WTC11 (cell line): Measurements from ENCODE around the gene CARHSP1. TPM values are rescaled to one million over a fixed set of nuclear protein-coding genes. Genes with fewer than 3 reads are reported as not detected.
"Not testable (repeated sequence)": the region's sequence is repeated elsewhere in the genome, so short reads cannot be mapped to it uniquely, and the experiment has no call there.

ENCODE experiments used
- ATAC-seq: fragments of 200-7000 bp; cut with Tn5 transposase; 2 replicates; pipeline ENCODE4 v1.10.0; 2021; ENCODE audit warnings: mild to moderate bottlenecking, moderate library complexity
- CTCF ChIA-PET: fragments of 300-600 bp; sonication (Branson Sonifier 250); formaldehyde crosslinking; loops from one replicate; lab custom pipeline; 2021; ENCODE audit warnings: antibody characterized with exemption; lab: Charles Lee
- POLR2A ChIA-PET: fragments of 350-600 bp; sonication (Branson Sonifier 250); formaldehyde crosslinking; loops from one replicate; lab custom pipeline; 2021; ENCODE audit warnings: antibody characterized with exemption; lab: Charles Lee
- DNase-seq: peaks from one replicate; pipeline ENCODE4 v3.0.0; 2021; ENCODE audit warnings: low spot score
- H3K27ac Mint-ChIP-seq: 2 replicates; pipeline ENCODE4 v1.8.0; 2021; ENCODE audit warnings: mixed read lengths
- H3K27me3 Mint-ChIP-seq: 2 replicates; pipeline ENCODE4 v1.8.0; 2021; ENCODE audit warnings: low read depth, mild to moderate bottlenecking, moderate library complexity, mixed read lengths
- H3K36me3 Mint-ChIP-seq: 2 replicates; pipeline ENCODE4 v1.8.0; 2021; ENCODE audit warnings: mixed read lengths
- H3K4me1 Mint-ChIP-seq: 2 replicates; pipeline ENCODE4 v1.8.0; 2022; ENCODE audit warnings: mixed read lengths
- H3K4me3 Mint-ChIP-seq: 2 replicates; pipeline ENCODE4 v1.8.0; 2021; ENCODE audit warnings: mild to moderate bottlenecking, moderate library complexity, mixed read lengths
- H3K9me3 Mint-ChIP-seq: 2 replicates; pipeline ENCODE4 v1.8.0; 2021; ENCODE audit warnings: mixed read lengths
- ATF1 ChIP-seq: sonication (generic); formaldehyde crosslinking; IDR thresholded peaks from 2 replicates; pipeline ENCODE4 v1.8.1; 2023; ENCODE audit warnings: mild to moderate bottlenecking, moderate library complexity, missing genetic modification reagents
- CBFB ChIP-seq: sonication (generic); formaldehyde crosslinking; IDR thresholded peaks from 2 replicates; pipeline ENCODE4 v1.8.1; 2022; ENCODE audit warnings: mild to moderate bottlenecking, low read depth, missing genetic modification reagents
- GABPB1 ChIP-seq: sonication (generic); formaldehyde crosslinking; IDR thresholded peaks from 2 replicates; pipeline ENCODE4 v1.8.1; 2023; ENCODE audit warnings: mild to moderate bottlenecking, missing genetic modification reagents
- NFYB ChIP-seq: sonication (generic); formaldehyde crosslinking; conservative IDR thresholded peaks from 2 replicates; pipeline ENCODE4 v1.8.0; 2022; ENCODE audit warnings: low read depth, missing genetic modification reagents
- RELA ChIP-seq: sonication (generic); formaldehyde crosslinking; IDR thresholded peaks from 2 replicates; pipeline ENCODE4 v1.8.1; 2022; ENCODE audit warnings: missing genetic modification reagents, mild to moderate bottlenecking, borderline replicate concordance
- ZNF671 ChIP-seq: fragments of 250-450 bp; sonication (Bioruptor Pico); IDR thresholded peaks from 2 replicates; pipeline ENCODE4 v1.8.0; 2021; ENCODE audit warnings: mild to moderate bottlenecking
- total RNA-seq: library from RNA; stranded (reverse); gene quantifications from 3 replicates; pipeline ENCODE4 v1.2.3, GENCODE V29; 2021
- TF ChIP-seq, protein P1 (sequence below): sonication (generic); formaldehyde crosslinking; conservative IDR thresholded peaks from 2 replicates; pipeline ENCODE4 v1.8.1; 2023; ENCODE audit warnings: mild to moderate bottlenecking, low read depth, missing genetic modification reagents, moderate library complexity
- TF ChIP-seq, protein P2 (sequence below): fragments of 250-450 bp; sonication (Bioruptor Pico); IDR thresholded peaks from 2 replicates; pipeline ENCODE4 v2.1.2; 2022; ENCODE audit warnings: mild to moderate bottlenecking, moderate library complexity
- TF ChIP-seq, protein P3 (sequence below): sonication (generic); formaldehyde crosslinking; IDR thresholded peaks from 2 replicates; pipeline ENCODE4 v1.8.0; 2022; ENCODE audit warnings: mild to moderate bottlenecking, missing genetic modification reagents
- TF ChIP-seq, protein P4 (sequence below): sonication (generic); formaldehyde crosslinking; IDR thresholded peaks from 2 replicates; pipeline ENCODE4 v1.8.1; 2022; ENCODE audit warnings: mild to moderate bottlenecking, moderate library complexity, missing genetic modification reagents
- TF ChIP-seq, protein P5 (sequence below): sonication (generic); formaldehyde crosslinking; IDR thresholded peaks from 2 replicates; pipeline ENCODE4 v1.8.1; 2023; ENCODE audit warnings: mild to moderate bottlenecking, missing genetic modification reagents, moderate library complexity

CARHSP1 gene
- total RNA-seq, 1 experiment from 2014 or later: 261 TPM

DNA sequence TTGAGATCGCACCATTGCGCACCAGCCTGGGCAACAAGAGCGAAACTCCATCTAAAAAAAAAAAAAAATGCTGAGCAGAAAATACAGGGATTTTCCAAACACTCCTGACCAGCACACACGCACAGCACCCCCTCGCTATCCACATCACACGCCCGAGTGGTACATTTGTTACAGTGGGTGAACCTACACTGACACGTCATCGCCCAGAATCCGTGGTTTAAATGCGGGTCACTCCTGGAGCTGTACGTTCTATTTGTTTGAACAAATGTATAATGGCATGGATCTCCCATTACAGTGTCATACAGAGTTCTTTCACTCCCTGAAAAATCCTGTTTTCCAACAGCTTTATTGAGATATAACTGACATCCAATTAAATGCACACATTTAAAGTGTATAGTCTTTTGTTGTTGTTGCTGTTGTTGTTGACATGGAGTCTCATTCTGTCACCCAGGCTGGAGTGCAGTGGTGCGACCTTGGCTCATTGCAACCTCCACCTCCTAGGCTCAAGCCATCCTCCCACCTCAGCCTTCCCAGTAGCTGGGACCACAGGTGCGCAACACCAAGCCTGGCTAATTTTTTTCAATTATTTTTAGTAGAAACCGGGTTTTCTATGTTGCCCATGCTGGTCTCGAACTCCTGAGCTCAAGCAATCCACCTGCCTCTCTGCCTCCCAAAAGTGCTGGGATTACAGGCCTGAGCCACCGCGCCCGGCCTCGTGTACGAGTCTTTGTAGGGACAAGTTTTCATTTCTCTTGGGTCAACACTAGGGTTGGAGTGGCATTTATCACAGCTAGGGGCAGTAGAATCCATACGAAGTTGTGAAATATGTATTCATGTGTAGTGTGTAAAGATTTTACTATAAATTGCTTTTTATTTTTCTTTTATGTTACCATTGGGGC lies 4.4 kb upstream of the CARHSP1 start (continued):
- TF ChIP-seq, protein P1, sequence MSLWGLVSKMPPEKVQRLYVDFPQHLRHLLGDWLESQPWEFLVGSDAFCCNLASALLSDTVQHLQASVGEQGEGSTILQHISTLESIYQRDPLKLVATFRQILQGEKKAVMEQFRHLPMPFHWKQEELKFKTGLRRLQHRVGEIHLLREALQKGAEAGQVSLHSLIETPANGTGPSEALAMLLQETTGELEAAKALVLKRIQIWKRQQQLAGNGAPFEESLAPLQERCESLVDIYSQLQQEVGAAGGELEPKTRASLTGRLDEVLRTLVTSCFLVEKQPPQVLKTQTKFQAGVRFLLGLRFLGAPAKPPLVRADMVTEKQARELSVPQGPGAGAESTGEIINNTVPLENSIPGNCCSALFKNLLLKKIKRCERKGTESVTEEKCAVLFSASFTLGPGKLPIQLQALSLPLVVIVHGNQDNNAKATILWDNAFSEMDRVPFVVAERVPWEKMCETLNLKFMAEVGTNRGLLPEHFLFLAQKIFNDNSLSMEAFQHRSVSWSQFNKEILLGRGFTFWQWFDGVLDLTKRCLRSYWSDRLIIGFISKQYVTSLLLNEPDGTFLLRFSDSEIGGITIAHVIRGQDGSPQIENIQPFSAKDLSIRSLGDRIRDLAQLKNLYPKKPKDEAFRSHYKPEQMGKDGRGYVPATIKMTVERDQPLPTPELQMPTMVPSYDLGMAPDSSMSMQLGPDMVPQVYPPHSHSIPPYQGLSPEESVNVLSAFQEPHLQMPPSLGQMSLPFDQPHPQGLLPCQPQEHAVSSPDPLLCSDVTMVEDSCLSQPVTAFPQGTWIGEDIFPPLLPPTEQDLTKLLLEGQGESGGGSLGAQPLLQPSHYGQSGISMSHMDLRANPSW (CRISPR knock-in tag): no peak

DNA sequence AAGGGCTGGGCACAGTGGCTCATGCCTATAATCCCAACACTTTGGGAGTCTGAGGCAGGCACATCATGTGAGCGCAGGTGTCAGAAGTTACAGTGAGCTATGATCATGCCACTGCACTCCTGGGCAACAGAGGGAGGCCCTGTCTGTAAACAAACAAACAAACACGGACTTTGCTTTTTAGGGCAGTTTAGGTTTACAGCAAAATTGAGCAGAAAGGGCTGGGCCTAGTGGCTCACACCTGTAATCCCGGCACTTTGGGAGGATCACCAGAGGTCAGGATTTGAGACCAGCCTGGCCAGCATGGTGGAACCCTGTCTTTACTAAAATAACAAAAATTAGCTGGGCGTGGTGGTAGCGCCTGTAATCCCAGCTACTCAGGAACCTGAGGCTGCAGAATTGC lies 3.3 kb upstream of the CARHSP1 start:
- ChIA-PET POLR2A (no interaction called here), CTCF (interaction anchor here (1.0 to 5.8 kb wide), 2 partner anchors 7 to 10 kb away, joined by 3 to 58 read pairs; partner anchors contain the start of gene LITAFD)
- no peak for TF ChIP-seq ATF1 (CRISPR knock-in tag)
- TF ChIP-seq ZNF671 (CRISPR knock-in tag): no peak
- TF ChIP-seq, protein P2, sequence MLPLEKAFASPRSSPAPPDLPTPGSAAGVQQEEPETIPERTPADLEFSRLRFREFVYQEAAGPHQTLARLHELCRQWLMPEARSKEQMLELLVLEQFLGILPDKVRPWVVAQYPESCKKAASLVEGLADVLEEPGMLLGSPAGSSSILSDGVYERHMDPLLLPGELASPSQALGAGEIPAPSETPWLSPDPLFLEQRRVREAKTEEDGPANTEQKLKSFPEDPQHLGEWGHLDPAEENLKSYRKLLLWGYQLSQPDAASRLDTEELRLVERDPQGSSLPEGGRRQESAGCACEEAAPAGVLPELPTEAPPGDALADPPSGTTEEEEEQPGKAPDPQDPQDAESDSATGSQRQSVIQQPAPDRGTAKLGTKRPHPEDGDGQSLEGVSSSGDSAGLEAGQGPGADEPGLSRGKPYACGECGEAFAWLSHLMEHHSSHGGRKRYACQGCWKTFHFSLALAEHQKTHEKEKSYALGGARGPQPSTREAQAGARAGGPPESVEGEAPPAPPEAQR (CRISPR knock-in tag): no peak
- no peak for TF ChIP-seq NFYB (CRISPR knock-in tag)
- TF ChIP-seq, protein P3, sequence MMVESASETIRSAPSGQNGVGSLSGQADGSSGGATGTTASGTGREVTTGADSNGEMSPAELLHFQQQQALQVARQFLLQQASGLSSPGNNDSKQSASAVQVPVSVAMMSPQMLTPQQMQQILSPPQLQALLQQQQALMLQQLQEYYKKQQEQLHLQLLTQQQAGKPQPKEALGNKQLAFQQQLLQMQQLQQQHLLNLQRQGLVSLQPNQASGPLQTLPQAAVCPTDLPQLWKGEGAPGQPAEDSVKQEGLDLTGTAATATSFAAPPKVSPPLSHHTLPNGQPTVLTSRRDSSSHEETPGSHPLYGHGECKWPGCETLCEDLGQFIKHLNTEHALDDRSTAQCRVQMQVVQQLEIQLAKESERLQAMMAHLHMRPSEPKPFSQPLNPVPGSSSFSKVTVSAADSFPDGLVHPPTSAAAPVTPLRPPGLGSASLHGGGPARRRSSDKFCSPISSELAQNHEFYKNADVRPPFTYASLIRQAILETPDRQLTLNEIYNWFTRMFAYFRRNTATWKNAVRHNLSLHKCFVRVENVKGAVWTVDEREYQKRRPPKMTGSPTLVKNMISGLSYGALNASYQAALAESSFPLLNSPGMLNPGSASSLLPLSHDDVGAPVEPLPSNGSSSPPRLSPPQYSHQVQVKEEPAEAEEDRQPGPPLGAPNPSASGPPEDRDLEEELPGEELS: no peak
- TF ChIP-seq GABPB1 (CRISPR knock-in tag): no peak
- no peak for TF ChIP-seq CBFB
- H3K4me3 Mint-ChIP-seq: no peak overlapping the region
- H3K4me1 Mint-ChIP-seq: peaks cover 13% of the 10 kb centered on the region
- H3K36me3 Mint-ChIP-seq: no peaks in the 10 kb centered on the region
- DNase-seq: no peak
- ATAC-seq: no peak
- H3K27me3 Mint-ChIP-seq: no peaks in the 10 kb centered on the region
- H3K27ac Mint-ChIP-seq: no peak overlapping the region
- no peaks in the 10 kb centered on the region for H3K9me3 Mint-ChIP-seq

DNA sequence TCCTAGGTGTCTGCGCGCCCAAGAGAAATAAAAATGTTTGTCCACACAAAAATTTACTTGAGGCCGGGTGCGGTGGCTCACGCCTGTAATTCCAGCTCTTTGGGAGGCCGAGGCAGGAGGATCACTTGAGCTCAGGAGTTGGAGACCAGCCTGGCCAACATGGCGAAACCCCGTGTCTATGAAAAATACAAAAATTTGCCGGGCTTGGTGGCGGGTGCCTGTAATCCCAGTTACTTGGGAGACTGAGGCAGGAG lies 1.1 kb upstream of the CARHSP1 start:
- H3K9me3 Mint-ChIP-seq, DNase-seq, H3K36me3 Mint-ChIP-seq, ATAC-seq, H3K27ac Mint-ChIP-seq, H3K4me3 Mint-ChIP-seq, H3K27me3 Mint-ChIP-seq: not testable (repeated sequence)
- CTCF ChIA-PET: interaction anchor here (0.7 to 5.8 kb wide), 6 partner anchors 10 to 143 kb away, joined by 3 to 58 read pairs (median 10); no protein-coding TSS in a partner anchor
- POLR2A ChIA-PET: interaction anchor here (2.3 kb wide), 1 partner anchor 9 kb away, joined by 10 read pairs; no protein-coding TSS in a partner anchor
- H3K4me1 Mint-ChIP-seq: peaks cover 28% of the 10 kb centered on the region

DNA sequence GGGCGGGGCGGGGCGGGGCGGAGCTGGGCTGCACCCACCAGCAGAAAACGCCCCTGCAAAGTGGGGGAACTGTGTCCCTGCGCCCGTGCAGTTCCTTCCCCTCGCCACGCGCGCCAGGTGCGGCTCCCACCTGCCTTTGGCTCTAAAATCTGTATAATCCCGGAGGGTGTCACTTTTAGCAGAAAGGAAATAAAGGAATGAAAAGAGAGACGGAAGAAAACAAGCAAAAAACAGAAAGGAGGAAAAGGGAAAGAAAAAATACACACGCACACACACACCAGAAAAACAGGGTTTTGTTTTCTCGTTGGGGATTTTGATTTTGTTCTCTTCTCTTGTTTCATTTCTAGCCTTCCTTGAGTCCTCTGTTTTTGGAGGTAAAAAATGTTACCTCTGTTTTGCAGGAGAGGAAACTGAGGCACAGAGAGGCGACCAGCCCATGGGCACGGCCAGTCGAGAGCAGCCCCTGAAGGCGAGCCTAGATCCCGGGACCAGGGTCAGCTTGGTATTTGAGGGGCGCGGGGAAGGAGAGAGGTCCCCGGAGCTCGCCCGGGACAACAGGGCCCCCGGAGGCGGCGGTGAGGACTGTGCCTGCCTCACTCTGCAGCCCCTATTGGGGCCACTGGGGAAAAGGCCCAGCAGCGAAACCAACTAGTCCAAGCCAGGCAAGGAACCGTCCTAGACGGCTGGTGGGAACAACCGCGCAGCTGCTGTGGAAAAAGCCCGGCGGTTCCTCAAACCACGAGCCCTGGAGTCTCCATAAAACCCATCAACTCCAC lies 594 bp upstream of the CARHSP1 start:
- DNase-seq: peak; percentile 68

More for the DNA sequence above, 594 bp upstream of the CARHSP1 start:
- ATAC-seq: peak; percentile 19
- ChIA-PET CTCF (interaction anchor here (0.7 to 5.8 kb wide), 22 partner anchors 10 to 265 kb away, joined by 3 to 58 read pairs (median 5); partner anchors contain the start of gene HAPSTR1), POLR2A (interaction anchor here (0.6 to 2.3 kb wide), 10 partner anchors 9 to 222 kb away, joined by 3 to 20 read pairs (median 4); partner anchors contain the start of gene HAPSTR1)
- peak overlapping the region; percentile 87 for H3K4me3 Mint-ChIP-seq
- H3K4me1 Mint-ChIP-seq: peaks cover 32% of the 10 kb centered on the region
- H3K36me3 Mint-ChIP-seq: no peaks in the 10 kb centered on the region
- peak overlapping the region; percentile 99 for H3K27ac Mint-ChIP-seq
- no peaks in the 10 kb centered on the region for H3K27me3 Mint-ChIP-seq
- TF ChIP-seq, protein P4, sequence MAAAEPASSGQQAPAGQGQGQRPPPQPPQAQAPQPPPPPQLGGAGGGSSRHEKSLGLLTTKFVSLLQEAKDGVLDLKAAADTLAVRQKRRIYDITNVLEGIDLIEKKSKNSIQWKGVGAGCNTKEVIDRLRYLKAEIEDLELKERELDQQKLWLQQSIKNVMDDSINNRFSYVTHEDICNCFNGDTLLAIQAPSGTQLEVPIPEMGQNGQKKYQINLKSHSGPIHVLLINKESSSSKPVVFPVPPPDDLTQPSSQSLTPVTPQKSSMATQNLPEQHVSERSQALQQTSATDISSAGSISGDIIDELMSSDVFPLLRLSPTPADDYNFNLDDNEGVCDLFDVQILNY (CRISPR knock-in tag): 0 out of 2 replicates have a peak, but pooled peaks have one; percentile 13
- TF ChIP-seq RELA (CRISPR knock-in tag): 0 out of 2 replicates have a peak, but pooled peaks have one; percentile 51
- TF ChIP-seq, protein P5, sequence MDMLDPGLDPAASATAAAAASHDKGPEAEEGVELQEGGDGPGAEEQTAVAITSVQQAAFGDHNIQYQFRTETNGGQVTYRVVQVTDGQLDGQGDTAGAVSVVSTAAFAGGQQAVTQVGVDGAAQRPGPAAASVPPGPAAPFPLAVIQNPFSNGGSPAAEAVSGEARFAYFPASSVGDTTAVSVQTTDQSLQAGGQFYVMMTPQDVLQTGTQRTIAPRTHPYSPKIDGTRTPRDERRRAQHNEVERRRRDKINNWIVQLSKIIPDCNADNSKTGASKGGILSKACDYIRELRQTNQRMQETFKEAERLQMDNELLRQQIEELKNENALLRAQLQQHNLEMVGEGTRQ (CRISPR knock-in tag): no peak
- H3K9me3 Mint-ChIP-seq: no peaks in the 10 kb centered on the region
